Fibroblast of villous mesenchyme (primary cell): ENCODE results near the gene VOPP1. TPM values are rescaled to one million over a fixed set of nuclear protein-coding genes. Genes with fewer than 3 reads are reported as not detected.
"Not testable (repeated sequence)": the region's sequence is repeated elsewhere in the genome, so short reads cannot be mapped to it uniquely, and the experiment has no call there.

Source experiments
- DNase-seq: peaks from one replicate; pipeline ENCODE4 v3.0.0-alpha.2; 2010; ENCODE audit warnings: low read depth
- H3K4me3 ChIP-seq: 2 replicates; pipeline ENCODE4 v1.5.1; 2011; ENCODE audit warnings: low read depth, mild to moderate bottlenecking, low read length
- total RNA-seq: library from RNA; depleted of rRNA; stranded (reverse); fragments of >200 nt; gene quantifications from 2 replicates; pipeline ENCODE4 v1.2.3, GENCODE V29; 2012
- TF ChIP-seq, protein P1 (sequence below): IDR thresholded peaks from 2 replicates; pipeline ENCODE4 v1.5.1; 2012; ENCODE audit warnings: low read depth, mild to moderate bottlenecking, low read length; ENCODE audit not compliant: insufficient read depth

Gene VOPP1
- total RNA-seq, 1 donor = 81.2 TPM

DNA sequence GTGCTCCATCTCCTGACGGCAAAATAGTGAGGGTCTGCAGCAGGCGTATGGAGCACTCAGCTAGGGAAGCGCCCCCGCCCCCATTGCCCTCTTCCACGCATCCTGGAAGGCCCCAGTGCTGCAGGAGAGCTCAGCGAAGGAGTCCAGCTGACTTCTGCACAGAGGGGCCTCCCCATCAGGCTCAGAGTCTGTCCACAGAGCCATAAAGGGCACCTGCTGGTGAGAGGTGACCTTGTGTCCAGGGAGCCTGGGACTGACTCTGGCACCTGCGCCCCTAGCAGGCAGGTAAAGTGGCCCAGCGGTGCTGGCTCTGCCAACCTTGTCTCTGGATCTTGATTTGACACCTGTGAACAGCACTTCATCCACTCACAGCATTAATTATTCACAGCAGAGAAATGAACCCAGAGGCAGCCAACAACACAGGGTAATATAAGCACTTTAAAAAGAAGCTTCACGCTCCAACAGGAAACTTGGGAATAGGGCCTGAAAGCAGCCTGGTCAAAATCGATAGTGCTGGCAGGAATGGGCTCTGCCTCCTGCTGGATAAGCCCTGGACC, 59.6 kb downstream of the VOPP1 start:
- no peak overlapping the region for H3K4me3 ChIP-seq
- DNase-seq = no peak
- TF ChIP-seq, protein P1, sequence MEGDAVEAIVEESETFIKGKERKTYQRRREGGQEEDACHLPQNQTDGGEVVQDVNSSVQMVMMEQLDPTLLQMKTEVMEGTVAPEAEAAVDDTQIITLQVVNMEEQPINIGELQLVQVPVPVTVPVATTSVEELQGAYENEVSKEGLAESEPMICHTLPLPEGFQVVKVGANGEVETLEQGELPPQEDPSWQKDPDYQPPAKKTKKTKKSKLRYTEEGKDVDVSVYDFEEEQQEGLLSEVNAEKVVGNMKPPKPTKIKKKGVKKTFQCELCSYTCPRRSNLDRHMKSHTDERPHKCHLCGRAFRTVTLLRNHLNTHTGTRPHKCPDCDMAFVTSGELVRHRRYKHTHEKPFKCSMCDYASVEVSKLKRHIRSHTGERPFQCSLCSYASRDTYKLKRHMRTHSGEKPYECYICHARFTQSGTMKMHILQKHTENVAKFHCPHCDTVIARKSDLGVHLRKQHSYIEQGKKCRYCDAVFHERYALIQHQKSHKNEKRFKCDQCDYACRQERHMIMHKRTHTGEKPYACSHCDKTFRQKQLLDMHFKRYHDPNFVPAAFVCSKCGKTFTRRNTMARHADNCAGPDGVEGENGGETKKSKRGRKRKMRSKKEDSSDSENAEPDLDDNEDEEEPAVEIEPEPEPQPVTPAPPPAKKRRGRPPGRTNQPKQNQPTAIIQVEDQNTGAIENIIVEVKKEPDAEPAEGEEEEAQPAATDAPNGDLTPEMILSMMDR = no peak

DNA sequence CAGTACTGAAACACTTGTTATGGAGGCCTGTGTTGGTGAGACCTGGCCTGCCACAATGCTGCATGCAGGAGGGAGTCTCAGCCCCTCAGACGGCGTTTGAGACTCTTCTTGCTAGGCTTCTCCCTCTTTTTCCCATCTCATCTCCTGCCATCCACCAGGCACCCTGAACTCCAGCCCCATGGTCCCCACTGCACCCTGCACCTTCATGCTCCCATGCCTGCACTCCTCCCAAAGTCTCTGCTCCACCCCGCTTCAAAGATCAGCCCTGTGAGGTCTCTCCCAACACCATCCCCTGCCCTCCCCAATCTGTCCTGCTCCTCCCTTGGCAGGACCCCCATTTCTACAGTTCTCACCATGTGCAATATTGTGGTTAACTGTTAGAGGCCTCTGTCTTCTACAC, 61.7 kb downstream of the VOPP1 start:
- DNase-seq = no peak
- H3K4me3 ChIP-seq = no peak overlapping the region
- TF ChIP-seq, protein P1 = no peak

DNA sequence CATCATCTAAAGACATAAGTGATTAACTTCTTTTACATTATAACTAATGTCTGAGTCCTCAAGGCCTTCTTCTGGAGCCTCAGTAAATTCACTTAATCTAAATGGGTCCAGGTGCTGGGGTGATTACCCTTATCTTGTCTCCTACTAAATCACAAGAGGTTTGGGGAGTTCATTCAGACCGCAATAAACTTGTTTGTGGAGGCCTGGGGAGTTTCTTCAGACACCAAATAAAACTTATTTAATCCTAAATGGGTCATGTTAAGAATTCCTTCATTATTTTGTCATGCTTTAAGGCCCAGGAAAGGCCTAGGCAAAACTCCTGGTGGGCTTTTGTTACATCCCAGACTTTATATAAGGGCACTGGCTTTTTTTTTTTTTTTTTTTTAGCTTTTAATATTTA, 62.1 kb downstream of the VOPP1 start:
- peak; percentile 50 for DNase-seq
- H3K4me3 ChIP-seq = not testable (repeated sequence)

DNA sequence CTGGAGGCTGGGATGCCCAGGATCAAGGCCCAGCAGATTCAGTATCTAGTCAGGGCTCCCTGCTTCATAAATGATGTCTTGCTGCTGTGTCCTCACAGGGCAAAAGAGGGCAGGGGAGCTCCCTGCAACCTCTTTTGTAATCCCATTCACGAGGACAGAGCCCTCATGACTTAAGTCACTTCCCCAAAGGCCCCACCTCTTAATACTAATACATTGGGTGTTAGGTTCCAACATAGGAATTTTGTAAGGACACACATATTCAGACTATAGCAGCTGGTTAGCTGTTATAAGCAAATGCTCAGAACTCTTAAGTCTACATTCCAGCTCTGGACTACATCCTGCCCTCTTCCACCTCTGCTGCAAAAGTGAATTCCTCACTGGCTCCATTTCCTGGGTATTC, 63.0 kb downstream of the VOPP1 start:
- peak; percentile 88 for DNase-seq
- H3K4me3 ChIP-seq = no peak overlapping the region
- TF ChIP-seq, protein P1 = no peak

DNA sequence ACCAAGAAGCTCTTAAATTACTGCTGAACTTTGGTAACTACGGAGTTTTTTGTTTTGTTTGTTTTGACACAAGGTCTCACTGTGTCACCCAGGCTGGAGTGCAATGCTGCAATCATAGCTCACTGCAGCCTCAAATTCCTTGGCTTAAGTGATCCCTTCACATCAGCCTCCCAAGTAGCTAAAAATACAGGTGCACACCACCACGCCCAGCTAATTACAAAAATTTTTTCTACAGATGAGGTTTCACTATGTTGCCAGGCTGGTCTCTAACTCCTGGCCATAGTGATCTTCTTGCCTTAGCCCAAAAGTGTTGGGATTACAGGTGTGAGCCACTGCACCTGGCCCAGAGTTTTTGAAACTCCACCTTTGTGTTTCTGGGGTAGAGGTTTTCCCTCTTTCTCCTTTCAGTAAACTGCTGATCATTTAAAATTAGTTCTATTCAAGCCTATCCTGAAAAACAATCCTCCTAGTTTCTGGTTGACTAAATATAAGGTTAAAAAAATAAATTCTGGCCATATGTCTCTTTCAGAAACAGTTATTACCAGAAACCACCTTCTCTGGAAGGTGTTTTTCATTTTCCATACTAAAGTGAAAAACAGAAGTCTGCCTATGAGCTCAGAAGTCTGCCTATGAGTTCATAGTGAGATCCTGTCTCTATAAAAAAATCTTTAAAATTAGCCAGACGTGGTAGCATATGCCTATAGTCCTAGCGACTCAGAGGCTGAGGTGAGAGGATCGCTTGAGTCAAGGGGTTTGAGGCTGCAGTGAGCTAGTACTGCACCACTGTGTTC, 63.9 kb downstream of the VOPP1 start:
- DNase-seq = no peak
- H3K4me3 ChIP-seq = no peak overlapping the region
- TF ChIP-seq, protein P1 = no peak

DNA sequence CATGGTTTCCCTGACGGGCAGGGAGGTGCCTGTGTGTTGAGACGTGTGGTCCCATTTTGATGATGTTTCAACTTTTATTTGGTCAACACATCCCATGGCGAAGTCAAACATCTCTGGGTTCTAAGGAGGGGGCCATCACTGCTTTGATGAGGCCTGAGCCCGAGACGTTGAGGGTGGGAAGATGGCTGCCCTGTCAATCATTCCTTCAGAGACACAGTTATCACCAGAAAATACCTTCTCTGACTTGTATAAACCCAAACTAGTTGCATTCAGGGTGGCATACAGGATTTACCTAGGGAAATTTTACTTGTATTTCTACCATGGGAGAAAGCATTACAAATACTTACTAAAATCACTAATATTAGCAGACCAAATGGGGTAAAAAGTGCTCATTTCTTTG, 64.6 kb downstream of the VOPP1 start:
- DNase-seq = no peak
- TF ChIP-seq, protein P1 = no peak
- no peak overlapping the region for H3K4me3 ChIP-seq

DNA sequence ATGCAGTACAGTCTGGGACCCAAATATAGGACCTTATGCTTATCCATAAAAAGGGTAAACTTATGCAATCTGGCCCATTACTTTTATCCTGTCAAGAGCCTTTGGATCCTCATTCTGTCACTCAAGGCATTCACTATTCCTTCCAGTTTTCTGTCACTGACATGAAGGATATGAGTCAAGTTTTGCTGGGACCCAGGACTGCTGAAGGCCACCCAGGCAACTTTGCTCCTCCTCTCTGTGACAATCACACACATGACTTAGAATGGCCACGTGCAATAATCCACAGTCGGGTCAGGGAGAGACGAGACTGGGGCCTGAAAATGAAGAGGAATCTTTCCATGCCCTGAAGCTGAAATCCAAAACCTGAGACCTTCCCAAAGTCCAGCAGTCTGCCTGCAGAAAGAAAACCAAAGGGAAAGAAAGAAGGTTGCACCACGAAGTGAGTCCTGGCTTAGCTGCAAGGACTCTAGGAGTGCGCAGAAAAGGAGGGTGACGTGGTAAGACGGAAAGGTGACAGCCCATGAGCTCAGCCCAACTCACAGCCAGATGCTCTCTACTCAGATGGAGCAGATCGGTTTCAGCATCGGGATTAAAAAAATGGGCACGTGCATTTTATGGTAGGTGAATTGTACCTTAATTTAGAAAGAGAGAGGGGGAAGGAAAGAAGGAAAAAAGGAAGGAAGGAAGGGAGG, 67.2 kb downstream of the VOPP1 start:
- H3K4me3 ChIP-seq = no peak overlapping the region
- no peak for DNase-seq
- TF ChIP-seq, protein P1 = no peak
